ENCODE measurements around the gene TMEM38B.
"Not testable (repeated sequence)": the region's sequence is repeated elsewhere in the genome, so short reads cannot be mapped to it uniquely, and the experiment has no call there.

DNA sequence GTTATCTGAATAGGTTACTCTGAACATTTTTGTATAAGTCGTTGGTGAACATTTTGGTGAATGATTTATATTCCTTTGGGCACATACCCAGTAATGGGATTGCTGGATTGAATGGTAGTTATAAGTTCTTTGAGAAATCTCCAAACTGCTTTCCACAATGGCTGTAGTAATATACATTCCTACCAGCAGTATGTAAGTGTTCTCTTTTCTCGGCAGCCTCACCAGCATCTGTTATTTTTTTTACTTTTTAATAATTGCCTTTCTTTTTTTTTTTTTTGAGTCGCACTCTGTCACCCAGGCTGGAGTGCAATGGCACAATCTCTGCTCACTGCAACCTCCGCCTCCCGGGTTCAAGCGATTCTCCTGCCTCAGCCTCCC lies 89.1 kb downstream of the TMEM38B start:
- TF ChIP-seq EZH2 (IDR thresholded peaks at IDR 0.05; ENCODE audit: insufficient read depth, low read length), result not testable (repeated sequence)
- TF ChIP-seq, protein P1, sequence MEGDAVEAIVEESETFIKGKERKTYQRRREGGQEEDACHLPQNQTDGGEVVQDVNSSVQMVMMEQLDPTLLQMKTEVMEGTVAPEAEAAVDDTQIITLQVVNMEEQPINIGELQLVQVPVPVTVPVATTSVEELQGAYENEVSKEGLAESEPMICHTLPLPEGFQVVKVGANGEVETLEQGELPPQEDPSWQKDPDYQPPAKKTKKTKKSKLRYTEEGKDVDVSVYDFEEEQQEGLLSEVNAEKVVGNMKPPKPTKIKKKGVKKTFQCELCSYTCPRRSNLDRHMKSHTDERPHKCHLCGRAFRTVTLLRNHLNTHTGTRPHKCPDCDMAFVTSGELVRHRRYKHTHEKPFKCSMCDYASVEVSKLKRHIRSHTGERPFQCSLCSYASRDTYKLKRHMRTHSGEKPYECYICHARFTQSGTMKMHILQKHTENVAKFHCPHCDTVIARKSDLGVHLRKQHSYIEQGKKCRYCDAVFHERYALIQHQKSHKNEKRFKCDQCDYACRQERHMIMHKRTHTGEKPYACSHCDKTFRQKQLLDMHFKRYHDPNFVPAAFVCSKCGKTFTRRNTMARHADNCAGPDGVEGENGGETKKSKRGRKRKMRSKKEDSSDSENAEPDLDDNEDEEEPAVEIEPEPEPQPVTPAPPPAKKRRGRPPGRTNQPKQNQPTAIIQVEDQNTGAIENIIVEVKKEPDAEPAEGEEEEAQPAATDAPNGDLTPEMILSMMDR (IDR thresholded peaks at IDR 0.05; ENCODE audit: insufficient read depth, low read depth, low read length), result not testable (repeated sequence)
